ENCODE results near the gene ITGA1.
"Not testable (repeated sequence)": the region's sequence is repeated elsewhere in the genome, so short reads cannot be mapped to it uniquely, and the experiment has no call there.

The ITGA1 gene

GRCh38 chr5:52787600-52788504 is at the start of gene ITGA1, which contains the start of gene PELO:
ITGA1 (plus strand) TSS chr5:52787916; CDS start chr5:52788354, 438 bp downstream.
PELO (plus strand) TSS chr5:52787916; CDS start chr5:52800395, 12,479 bp downstream.
- peak; percentile 65 for DNase-seq

DNA sequence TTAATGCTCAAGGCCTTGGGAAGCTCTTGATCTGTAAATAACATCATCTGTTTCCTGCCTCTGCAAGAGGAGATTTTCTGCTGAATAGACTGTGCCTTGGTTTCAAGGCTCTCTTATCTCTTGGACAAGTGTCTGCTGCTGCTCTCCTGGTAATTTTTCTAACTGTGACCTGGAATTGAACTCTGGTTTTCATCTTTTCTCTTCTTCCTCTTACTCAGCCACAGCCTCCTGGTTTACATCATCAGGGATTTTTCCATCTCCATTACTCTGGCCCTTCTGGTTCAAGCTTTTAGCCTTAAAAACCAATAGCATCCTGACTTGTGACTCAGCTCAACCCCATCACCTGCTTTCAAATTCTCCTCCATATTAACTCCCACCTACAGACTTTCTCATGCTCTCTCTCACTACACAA is 49.6 kb upstream of the ITGA1 start:
- DNase-seq, result no peak

GRCh38 chr5:52740007-52740406 is 47.7 kb upstream of the ITGA1 start:
- no peak for DNase-seq

DNA sequence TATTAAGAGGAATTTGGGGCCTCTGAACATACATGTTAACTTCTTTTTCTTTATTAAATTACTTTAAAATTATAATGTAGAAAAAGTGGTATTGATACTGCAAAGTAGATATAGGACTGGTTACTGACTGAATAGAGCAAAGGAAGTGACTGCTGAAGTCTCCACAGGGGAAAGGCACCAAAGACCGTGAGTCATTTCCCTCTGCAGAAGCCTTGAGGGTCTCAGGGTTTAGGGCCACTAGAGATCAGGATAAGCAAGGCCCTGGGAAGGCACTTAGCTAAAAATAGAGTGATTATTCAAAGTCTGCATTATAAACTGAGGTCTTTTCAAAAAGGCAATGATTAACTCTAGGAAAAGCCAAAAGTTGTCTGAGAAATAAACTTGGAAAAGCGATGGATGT is 44.7 kb upstream of the ITGA1 start:
- DNase-seq, result peak; percentile 47

GRCh38 chr5:52743529-52743928 is 44.2 kb upstream of the ITGA1 start:
- DNase-seq, result no peak

GRCh38 chr5:52743970-52744369 is 43.7 kb upstream of the ITGA1 start:
- DNase-seq, result peak; percentile 67

- DNase-seq, result not testable (repeated sequence)
Observed at GRCh38 chr5:52744867-52745458, 42.8 kb upstream of the ITGA1 start.

- DNase-seq, result no peak
Observed at GRCh38 chr5:52746539-52746938, 41.2 kb upstream of the ITGA1 start.

DNA sequence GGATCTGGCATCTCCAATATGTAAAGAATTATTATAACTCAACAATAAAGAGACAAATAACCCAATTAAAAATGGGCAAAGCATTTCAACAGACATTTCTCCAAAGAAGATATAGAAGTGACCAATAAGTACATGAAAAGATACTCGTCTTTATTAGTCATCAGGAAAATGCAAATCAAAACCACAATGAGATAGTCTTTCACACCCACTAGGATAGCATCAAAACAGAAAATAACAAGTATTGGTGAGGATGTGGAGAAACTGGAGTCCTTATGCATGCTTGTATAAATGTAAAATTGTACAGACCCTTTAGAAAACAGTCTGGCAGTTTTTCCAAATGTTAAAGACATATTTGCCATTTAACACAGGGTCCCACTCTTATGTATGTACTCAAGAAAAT is 39.1 kb upstream of the ITGA1 start:
- DNase-seq, result no peak

- no peak for DNase-seq
Observed at GRCh38 chr5:52749666-52750065, 38.0 kb upstream of the ITGA1 start.

DNA sequence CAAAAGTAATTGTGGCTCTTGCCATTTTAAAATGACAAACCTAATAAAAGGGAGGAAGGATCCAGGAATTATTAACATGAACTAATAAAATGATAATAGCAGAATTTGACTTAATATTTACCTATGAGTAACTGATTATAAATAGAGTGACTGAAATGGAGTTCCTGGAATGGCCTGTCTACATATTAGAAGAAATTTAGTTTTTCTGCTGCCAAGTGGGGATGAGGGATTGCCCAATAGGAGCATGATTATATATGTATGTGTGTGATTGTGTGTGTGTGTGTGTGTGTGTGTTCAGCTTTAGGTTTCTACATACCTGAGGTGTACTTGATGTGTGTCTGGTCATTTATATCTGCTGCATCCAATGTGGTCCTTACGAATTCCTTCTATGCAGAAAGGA is 36.6 kb upstream of the ITGA1 start:
- no peak for DNase-seq

DNA sequence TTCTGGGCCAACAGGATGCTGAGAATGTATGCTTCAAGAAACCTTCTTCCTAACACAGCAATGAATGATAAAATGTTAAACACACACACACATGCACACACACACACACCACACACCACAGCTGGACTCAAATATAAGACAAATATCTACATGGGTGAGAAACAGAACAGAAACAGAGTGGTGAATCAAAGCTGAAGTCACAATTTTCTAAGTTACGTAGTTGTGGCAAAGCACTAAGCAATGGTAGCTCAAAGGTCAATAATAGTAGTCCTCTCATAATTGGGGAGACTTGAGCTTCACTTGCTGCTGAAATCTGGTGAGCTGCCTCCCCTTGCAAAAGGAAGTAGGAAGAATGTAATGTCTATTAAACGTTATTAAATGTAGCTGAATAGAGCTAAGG is 33.7 kb upstream of the ITGA1 start:
- no peak for DNase-seq

DNA sequence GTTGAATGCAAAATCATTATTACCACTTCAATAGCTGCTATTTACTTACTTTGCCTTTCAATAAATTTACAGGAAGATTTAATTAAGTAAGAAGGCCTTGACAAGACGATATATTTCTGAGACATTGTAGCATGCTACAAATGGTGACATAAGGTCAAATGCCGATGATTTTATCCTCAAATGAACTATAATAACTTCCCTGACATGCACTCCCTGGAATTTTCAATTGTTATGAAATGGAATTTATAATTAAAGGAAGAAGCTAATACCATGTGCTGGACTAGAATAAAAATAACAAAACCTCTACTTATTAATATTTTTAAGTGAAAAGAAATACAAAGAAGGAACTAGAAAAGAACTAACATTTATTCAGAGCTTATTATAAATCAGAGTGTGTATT is 30.2 kb upstream of the ITGA1 start:
- DNase-seq, result no peak

- no peak for DNase-seq
Observed at GRCh38 chr5:52758014-52758413, 29.7 kb upstream of the ITGA1 start.

GRCh38 chr5:52759331-52759730 is 28.4 kb upstream of the ITGA1 start:
- DNase-seq, result no peak

- DNase-seq, result no peak
Observed at GRCh38 chr5:52760695-52761366, 26.9 kb upstream of the ITGA1 start.

DNA sequence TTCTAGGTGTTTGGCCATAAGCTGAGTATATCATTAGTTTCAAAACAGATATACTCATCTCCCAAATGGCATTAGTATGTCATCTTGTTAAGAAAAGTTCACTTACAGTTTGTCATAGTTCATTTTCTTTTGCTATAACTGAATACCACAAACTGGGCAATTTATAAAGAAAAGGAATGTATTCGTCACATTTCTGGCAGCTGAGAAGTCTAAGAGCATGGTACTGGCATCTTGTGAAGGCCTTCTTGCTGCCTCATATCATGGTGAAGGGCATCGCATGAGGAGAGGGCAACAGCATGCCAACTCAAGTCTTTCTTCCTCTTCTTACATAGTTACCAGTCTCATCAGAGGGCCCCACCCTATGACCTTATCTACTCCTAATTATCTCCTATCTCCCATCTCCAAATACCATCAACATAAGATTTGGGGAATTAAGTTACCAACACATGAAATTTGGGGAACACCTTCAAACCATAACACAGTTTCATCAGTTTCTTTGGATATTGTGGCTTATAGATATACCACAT is 20.4 kb upstream of the ITGA1 start:
- no peak for DNase-seq

- no peak for DNase-seq
Observed at GRCh38 chr5:52767766-52768480, 19.8 kb upstream of the ITGA1 start.

DNA sequence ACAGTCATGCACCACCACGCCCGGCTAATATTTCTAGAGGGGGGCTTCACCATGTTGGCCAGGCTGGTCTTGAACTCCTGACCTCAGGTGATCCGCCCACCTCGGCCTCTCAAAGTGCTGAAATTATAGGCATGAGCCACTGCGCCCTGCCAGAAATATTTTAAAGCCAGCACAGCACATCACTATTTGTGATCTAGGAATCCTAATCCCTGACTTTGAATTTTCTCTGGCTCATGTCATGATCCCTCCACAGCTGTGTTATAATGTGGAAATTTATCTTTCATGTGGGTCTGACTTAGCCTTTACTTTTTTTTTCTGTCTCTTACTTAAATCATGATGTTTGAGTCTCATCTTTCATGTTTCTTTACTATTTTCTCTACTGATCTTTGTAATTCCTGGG is 18.7 kb upstream of the ITGA1 start:
- no peak for DNase-seq

GRCh38 chr5:52770287-52770939 is 17.3 kb upstream of the ITGA1 start:
- no peak for DNase-seq

DNA sequence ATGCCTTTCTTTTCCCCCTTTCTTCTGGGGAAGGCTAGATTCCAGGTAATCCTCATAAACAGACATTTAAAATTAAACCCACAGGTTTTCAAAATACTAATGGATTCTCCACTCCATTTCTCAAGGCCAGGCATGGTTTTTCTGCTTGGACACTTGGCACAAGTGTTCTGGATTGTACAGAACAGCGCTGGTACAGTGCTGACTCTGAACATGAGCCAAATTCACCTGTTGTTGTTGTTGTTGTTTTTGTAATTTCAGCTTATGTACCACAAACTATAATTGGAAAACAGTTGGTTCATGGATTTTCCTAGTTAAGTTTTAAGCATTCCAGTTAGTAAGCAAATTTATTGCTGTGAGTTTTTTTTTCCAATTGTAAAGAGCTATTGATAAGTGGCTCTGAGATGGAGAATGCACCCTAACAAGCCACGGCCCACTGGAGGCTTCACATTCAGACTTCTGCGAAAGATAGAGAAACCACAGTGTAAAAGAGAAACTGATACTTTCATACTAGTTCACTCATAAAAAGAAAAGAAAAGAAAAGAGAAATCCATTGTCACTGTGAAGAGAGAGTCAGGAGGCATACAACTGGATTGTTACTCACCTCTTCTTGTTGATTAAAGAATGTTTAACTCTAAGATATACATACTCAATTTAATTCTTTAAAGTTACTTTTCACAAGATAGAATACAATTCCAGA is 16.2 kb upstream of the ITGA1 start:
- DNase-seq, result peak; percentile 50

- no peak for DNase-seq
Observed at GRCh38 chr5:52772668-52773067, 15.0 kb upstream of the ITGA1 start.
